Prostate gland (tissue), 2 donors: ENCODE data around the gene NEO1. TPM values are rescaled to one million over a fixed set of nuclear protein-coding genes. Genes with fewer than 3 reads are reported as not detected.

Source experiments
- DNase-seq: peaks from one replicate; pipeline ENCODE4 v3.0.0-alpha.2; 2019; ENCODE audit warnings: low spot score
- H3K27ac ChIP-seq, 2 donors: fragments of 200-600 bp; sonication (generic); 2 replicates each; pipeline ENCODE4 v1.5.1; 2017 to 2019
- H3K27me3 ChIP-seq: fragments of 200-600 bp; sonication (generic); replicated peaks from 2 replicates; pipeline ENCODE4 v1.5.1; 2019; ENCODE audit not compliant: insufficient read depth
- H3K36me3 ChIP-seq, 2 donors: fragments of 200-600 bp; sonication (generic); 1 replicate in 1 of 2; 2 replicates in 1 of 2; pipeline versions ENCODE4 v1.5.1 to v1.8.1; 2017 to 2019
- H3K4me1 ChIP-seq: fragments of 200-600 bp; sonication (generic); replicated peaks from 2 replicates; pipeline ENCODE4 v1.5.1; 2019
- H3K4me3 ChIP-seq, 2 donors: fragments of 200-600 bp; sonication (generic); 2 replicates each; pipeline ENCODE4 v1.5.1; 2017 to 2019
- H3K9me3 ChIP-seq: fragments of 200-600 bp; sonication (generic); 2 replicates; pipeline ENCODE4 v1.5.1; 2017
- POLR2A ChIP-seq: fragments of 450-650 bp; IDR thresholded peaks from one replicate; pipeline ENCODE4 v1.6.1; 2016; ENCODE audit warnings: antibody characterized with exemption, mild to moderate bottlenecking
- POLR2AphosphoS5 ChIP-seq: sonication (generic); formaldehyde crosslinking; IDR thresholded peaks from one replicate; pipeline ENCODE4 v1.6.1; 2017; ENCODE audit warnings: antibody characterized with exemption
- WGBS: methylation state at CpG from one replicate; pipeline ENCODE4 v1.1.5; 2018; 5-methylcytosine and 5-hydroxymethylcytosine counted together
- intact Hi-C: fragments of 100-400 bp; cut with DNase I; formaldehyde crosslinking; loops from one replicate; pipeline ENCODE4 v1.14.2; 2022
- total RNA-seq, 2 donors: library from RNA; depleted of rRNA; stranded (reverse); fragments of >200 nt; gene quantifications; one replicate each; pipeline ENCODE4 v1.1.0, GENCODE V29; 2016
- TF ChIP-seq, protein P1 (sequence below), 4 experiments: fragments of 200-600 bp in 2 of 4; fragments of 450-650 bp in 2 of 4; sonication (generic) in 2 of 4; IDR thresholded peaks; 1 replicate in 3 of 4; 2 replicates in 1 of 4; pipeline ENCODE4 v1.5.1; 2016 to 2019; ENCODE audit warnings: antibody characterized with exemption in 4 of 4, mild to moderate bottlenecking in 2 of 4, moderate library complexity in 2 of 4

Gene NEO1
- total RNA-seq, 2 donors from 2014 or later = 75.0 to 80.7 TPM

DNA sequence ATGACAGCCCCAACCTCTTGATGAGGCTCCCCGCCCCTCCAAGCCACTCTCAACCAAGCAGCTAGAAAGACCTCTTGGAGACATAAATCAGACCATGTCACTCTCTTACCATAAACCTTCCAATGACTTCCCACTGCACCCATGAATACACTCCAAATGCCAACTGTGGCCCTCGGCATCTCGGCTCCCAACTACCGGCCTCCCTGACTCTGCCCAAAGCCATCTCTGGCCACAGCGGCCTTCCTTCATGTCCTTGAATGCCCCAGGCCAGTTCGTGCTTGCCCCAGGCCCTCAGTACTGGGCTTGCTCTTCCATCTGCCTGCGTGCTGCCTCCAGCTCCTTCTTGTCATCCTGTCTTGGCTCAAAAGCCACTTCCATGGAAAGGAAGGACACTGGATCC lies 284.5 kb downstream of the NEO1 start:
- Histone ChIP-seq H3K9me3 (no peaks in the 10 kb centered on the region), H3K36me3 (no peaks in the 10 kb centered on the region), H3K4me1 (no peaks in the 10 kb centered on the region), H3K4me3 (no peak overlapping the region), H3K27me3 (no peaks in the 10 kb centered on the region), H3K27ac (no peak overlapping the region)
- TF ChIP-seq POLR2AphosphoS5 (no peak), POLR2A (no peak)
- TF ChIP-seq, protein P1, sequence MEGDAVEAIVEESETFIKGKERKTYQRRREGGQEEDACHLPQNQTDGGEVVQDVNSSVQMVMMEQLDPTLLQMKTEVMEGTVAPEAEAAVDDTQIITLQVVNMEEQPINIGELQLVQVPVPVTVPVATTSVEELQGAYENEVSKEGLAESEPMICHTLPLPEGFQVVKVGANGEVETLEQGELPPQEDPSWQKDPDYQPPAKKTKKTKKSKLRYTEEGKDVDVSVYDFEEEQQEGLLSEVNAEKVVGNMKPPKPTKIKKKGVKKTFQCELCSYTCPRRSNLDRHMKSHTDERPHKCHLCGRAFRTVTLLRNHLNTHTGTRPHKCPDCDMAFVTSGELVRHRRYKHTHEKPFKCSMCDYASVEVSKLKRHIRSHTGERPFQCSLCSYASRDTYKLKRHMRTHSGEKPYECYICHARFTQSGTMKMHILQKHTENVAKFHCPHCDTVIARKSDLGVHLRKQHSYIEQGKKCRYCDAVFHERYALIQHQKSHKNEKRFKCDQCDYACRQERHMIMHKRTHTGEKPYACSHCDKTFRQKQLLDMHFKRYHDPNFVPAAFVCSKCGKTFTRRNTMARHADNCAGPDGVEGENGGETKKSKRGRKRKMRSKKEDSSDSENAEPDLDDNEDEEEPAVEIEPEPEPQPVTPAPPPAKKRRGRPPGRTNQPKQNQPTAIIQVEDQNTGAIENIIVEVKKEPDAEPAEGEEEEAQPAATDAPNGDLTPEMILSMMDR (IDR thresholded peaks at IDR 0.05) = no peak
- intact Hi-C loops = no loop called here
- DNase-seq = no peak
- WGBS = 79% methylated on average over 7 of the region's 7 CpGs

DNA sequence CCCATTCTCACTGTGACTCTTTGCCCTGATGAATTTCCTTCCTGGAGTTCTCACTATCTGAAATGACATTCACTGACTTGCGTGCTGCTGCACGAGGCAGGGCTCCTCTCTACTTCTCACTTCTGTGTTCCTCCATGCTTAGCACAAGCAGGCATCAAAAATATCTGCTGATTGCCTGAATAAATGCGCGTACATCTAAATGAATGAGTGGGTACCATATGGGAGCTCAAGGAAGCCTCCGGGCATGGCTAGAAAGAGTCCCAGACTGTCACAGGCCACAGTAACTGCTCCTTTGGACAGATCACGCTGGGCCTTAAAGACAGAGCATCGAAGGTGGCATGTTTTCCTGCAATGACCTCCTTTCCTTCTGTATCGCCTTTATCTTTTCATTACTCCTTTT lies 284.9 kb downstream of the NEO1 start:
- H3K4me3 ChIP-seq = no peak overlapping the region
- no peaks in the 10 kb centered on the region for H3K9me3 ChIP-seq
- intact Hi-C loops = no loop called here
- H3K27me3 ChIP-seq = no peaks in the 10 kb centered on the region
- no peaks in the 10 kb centered on the region for H3K4me1 ChIP-seq
- TF ChIP-seq POLR2A = no peak
- TF ChIP-seq POLR2AphosphoS5 = no peak
- TF ChIP-seq, protein P1 (IDR thresholded peaks at IDR 0.05) = no peak
- 89% methylated on average over 8 of the region's 8 CpGs for WGBS
- no peaks in the 10 kb centered on the region for H3K36me3 ChIP-seq
- no peak for DNase-seq
- no peak overlapping the region for H3K27ac ChIP-seq

DNA sequence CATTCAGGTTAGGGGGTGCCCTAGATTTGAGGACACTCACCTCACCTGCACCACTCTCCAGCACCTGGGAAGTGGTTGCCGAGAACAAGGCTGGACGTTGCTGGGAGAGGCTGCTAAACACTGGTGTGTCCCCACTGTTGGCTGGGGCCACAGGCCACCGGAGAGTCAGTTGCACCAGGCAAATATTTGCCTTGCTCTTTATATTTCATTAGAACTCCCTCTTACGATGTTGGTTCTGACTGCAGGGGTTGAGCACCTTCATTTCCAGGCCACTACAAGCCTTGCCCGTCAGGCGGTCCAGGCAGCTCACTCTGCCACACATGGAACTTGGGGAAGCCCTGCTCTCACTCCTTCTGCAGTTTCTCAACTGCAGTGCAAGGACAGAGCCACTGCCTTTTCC lies 285.8 kb downstream of the NEO1 start:
- no peak overlapping the region for H3K4me3 ChIP-seq
- no peak overlapping the region for H3K27ac ChIP-seq
- WGBS = 62% methylated on average over 6 of the region's 6 CpGs
- intact Hi-C loops = no loop called here
- DNase-seq = no peak
- TF ChIP-seq, protein P1 (IDR thresholded peaks at IDR 0.05) = no peak
- TF ChIP-seq POLR2A (no peak), POLR2AphosphoS5 (no peak)
- no peaks in the 10 kb centered on the region for H3K36me3 ChIP-seq
- no peaks in the 10 kb centered on the region for H3K9me3 ChIP-seq
- H3K4me1 ChIP-seq = no peaks in the 10 kb centered on the region
- no peaks in the 10 kb centered on the region for H3K27me3 ChIP-seq

DNA sequence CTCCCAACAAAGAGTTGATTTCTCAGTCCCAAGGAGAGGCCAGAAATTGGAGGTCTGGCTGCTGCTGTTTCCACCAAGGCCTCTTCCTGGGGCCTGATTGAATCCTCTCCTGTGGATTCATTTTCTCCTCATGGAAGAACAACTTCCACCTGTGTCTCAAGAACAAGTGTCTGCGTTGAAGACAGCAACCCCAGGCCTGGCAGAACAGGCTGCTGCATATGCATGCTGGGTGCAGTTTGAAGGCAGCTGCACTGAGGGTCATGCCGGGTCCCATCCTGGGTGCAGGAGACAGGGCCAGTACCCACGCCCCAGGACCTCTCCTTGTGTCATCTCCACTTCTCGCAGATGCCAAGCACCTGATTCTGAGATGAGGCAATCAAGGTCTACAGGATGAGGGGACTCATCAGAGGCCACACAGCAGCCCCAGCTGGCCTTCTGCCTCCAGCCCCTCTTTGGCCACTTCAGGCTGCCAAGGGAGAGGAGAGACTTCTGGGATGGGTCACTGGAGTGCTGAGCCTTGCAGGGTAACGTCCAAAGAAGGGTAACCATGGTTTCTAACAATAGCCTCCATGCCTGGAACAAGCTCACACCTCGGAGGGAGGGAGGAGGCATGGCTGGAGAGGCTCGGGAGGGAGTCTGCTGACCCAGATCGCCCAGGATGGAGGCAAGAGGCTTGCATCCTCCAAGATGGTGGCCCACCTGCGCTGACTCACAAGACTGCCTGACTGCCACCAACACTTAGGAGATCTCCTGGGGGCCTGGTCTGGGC lies 286.5 kb downstream of the NEO1 start:
- Histone ChIP-seq H3K36me3 (no peaks in the 10 kb centered on the region), H3K27me3 (no peaks in the 10 kb centered on the region), H3K4me3 (no peak overlapping the region), H3K9me3 (no peaks in the 10 kb centered on the region), H3K27ac (no peak overlapping the region), H3K4me1 (no peaks in the 10 kb centered on the region)
- 81% methylated on average over 8 of the region's 9 CpGs for WGBS
- no peak for DNase-seq
- TF ChIP-seq POLR2A = no peak
- TF ChIP-seq, protein P1 (IDR thresholded peaks at IDR 0.05) = no peak
- TF ChIP-seq POLR2AphosphoS5 = no peak
- intact Hi-C loops = no loop called here
